Panc1 (cell line): ENCODE measurements around the gene NEUROD4. TPM values are rescaled to one million over a fixed set of nuclear protein-coding genes. Genes with fewer than 3 reads are reported as not detected.
"Not testable (repeated sequence)": the region's sequence is repeated elsewhere in the genome, so short reads cannot be mapped to it uniquely, and the experiment has no call there.

ENCODE experiments used
- ATAC-seq: fragments of 200-7000 bp; cut with Tn5 transposase; 2 replicates; pipeline ENCODE4 v1.9.1; 2020; ENCODE audit warnings: mild to moderate bottlenecking, moderate library complexity
- BruUV-seq: library from RNA; stranded (reverse); fragments of 400-500 nt; replicated peaks from 2 replicates; lab custom pipeline; 2021; lab: Mats Ljungman, UMichigan
- CTCF ChIA-PET: fragments of 300-600 bp; sonication (Branson Sonifier 250); formaldehyde crosslinking; loops from one replicate; lab custom pipeline; 2022; ENCODE audit warnings: antibody characterized with exemption; lab: Charles Lee
- POLR2A ChIA-PET: fragments of 300-600 bp; sonication (Branson Sonifier 250); formaldehyde crosslinking; loops from one replicate; lab custom pipeline; 2022; ENCODE audit warnings: antibody characterized with exemption; lab: Charles Lee
- DNase-seq: peaks from one replicate; pipeline ENCODE4 v3.0.0-alpha.2; 2010; ENCODE audit warnings: low read depth, low spot score
- H3K27ac ChIP-seq: 2 replicates; pipeline ENCODE4 v1.5.1; 2011; ENCODE audit warnings: mild to moderate bottlenecking, low read length, inconsistent platforms
- H3K27me3 ChIP-seq: fragments of 200-500 bp; sonication (Bioruptor generic); 2 replicates; pipeline ENCODE4 v1.6.0; 2014; ENCODE audit warnings: low read length, inconsistent platforms; ENCODE audit not compliant: control insufficient read depth, insufficient read depth
- H3K36me3 ChIP-seq: fragments of 200-500 bp; sonication (Bioruptor generic); 2 replicates; pipeline ENCODE4 v1.5.1; 2014; ENCODE audit warnings: inconsistent platforms, mild to moderate bottlenecking, low read length, moderate library complexity; ENCODE audit not compliant: control insufficient read depth, insufficient read depth
- H3K4me1 ChIP-seq: 2 replicates; pipeline ENCODE4 v1.5.1; 2011; ENCODE audit warnings: inconsistent platforms, mild to moderate bottlenecking, low read length, moderate library complexity; ENCODE audit not compliant: control insufficient read depth, insufficient read depth
- H3K4me3 ChIP-seq, 2 experiments: 2 replicates each; pipeline ENCODE4 v1.5.1; 2011 to 2012; ENCODE audit warnings: low read depth in 2 of 2, low read length in 2 of 2, mild to moderate bottlenecking in 2 of 2, inconsistent platforms in 1 of 2, moderate library complexity in 1 of 2
- H3K9me3 ChIP-seq: fragments of 200-500 bp; sonication (Bioruptor generic); 2 replicates; pipeline ENCODE4 v1.5.1; 2014; ENCODE audit warnings: low read depth, mild to moderate bottlenecking, inconsistent platforms, low read length, moderate library complexity; ENCODE audit not compliant: control insufficient read depth, insufficient read depth
- CTCF ChIP-seq: fragments of 450-650 bp; IDR thresholded peaks from 2 replicates; pipeline ENCODE4 v1.5.1; 2017; ENCODE audit warnings: mild to moderate bottlenecking
- POLR2AphosphoS5 ChIP-seq: IDR thresholded peaks from 2 replicates; pipeline ENCODE4 v1.6.1; 2012; ENCODE audit warnings: mild to moderate bottlenecking, low read depth, low read length, moderate library complexity
- REST ChIP-seq, 2 experiments: IDR thresholded peaks; 2 replicates each; pipeline ENCODE4 v1.6.1; 2011 to 2012; ENCODE audit warnings: low read depth in 2 of 2, control low read depth in 1 of 2, low read length in 1 of 2, mild to moderate bottlenecking in 1 of 2, moderate library complexity in 1 of 2; ENCODE audit not compliant: insufficient read depth in 1 of 2
- SIN3A ChIP-seq: IDR thresholded peaks from 2 replicates; pipeline ENCODE4 v1.6.1; 2012; ENCODE audit warnings: low read depth, mild to moderate bottlenecking, low read length, moderate library complexity, borderline replicate concordance; ENCODE audit not compliant: insufficient read depth
- TCF7L2 ChIP-seq: IDR thresholded peaks from 2 replicates; pipeline ENCODE4 v1.6.1; 2011; ENCODE audit warnings: mild to moderate bottlenecking, low read depth, low read length, inconsistent platforms
- in situ Hi-C: cut with HindIII; loops from 2 replicates; pipeline ENCODE4 v1.10.0; 2016; ENCODE audit warnings: low sequenced_read_pairs, low pct_unique_long_range_greater_than_20kb
- intact Hi-C: fragments of 100-400 bp; cut with micrococcal nuclease; formaldehyde crosslinking; loops from one replicate; pipeline ENCODE4 v1.10.0; 2022; ENCODE audit not compliant: unreplicated experiment
- total RNA-seq: library from RNA; stranded (reverse); gene quantifications from one replicate; pipeline ENCODE4 v1.2.1, GENCODE V29; 2021; ENCODE audit not compliant: unreplicated experiment

Gene NEUROD4
- total RNA-seq, 1 experiment from 2014 or later = not detected

- intact Hi-C loops = no loop called here
- DNase-seq (no peak), ATAC-seq (no peak)
- H3K27me3 ChIP-seq = peaks cover 14% of the 10 kb centered on the region
- no TSS peak for BruUV-seq
- H3K4me3 ChIP-seq = no peak overlapping the region
- ChIA-PET CTCF (no interaction called here), POLR2A (no interaction called here)
- H3K36me3 ChIP-seq = no peaks in the 10 kb centered on the region
- no peaks in the 10 kb centered on the region for H3K9me3 ChIP-seq
- no peaks in the 10 kb centered on the region for H3K4me1 ChIP-seq
- in situ Hi-C loops = no loop called here
- H3K27ac ChIP-seq = no peak overlapping the region
- no peak for TF ChIP-seq REST (IDR thresholded peaks at IDR 0.05; ENCODE audit: insufficient read depth in 1 of 2, low read depth in 2 of 2, low read length in 1 of 2)
Observed at GRCh38 chr12:54983536-54984101, 36.2 kb upstream of the NEUROD4 start.

GRCh38 chr12:54984658-54985376 is 35.0 kb upstream of the NEUROD4 start, which contains the start of gene TESPA1:
TESPA1 (minus strand) TSS chr12:54984762; CDS start chr12:54974562, 10,200 bp downstream.
- intact Hi-C loops = no loop called here

GRCh38 chr12:54986773-54987172 is 33.0 kb upstream of the NEUROD4 start:
- H3K27ac ChIP-seq, H3K9me3 ChIP-seq, in situ Hi-C loops, POLR2A ChIA-PET, BruUV-seq, H3K4me1 ChIP-seq, CTCF ChIA-PET, H3K4me3 ChIP-seq, ATAC-seq, DNase-seq, intact Hi-C loops, H3K36me3 ChIP-seq: not testable (repeated sequence)
- peaks cover 17% of the 10 kb centered on the region for H3K27me3 ChIP-seq

More at GRCh38 chr12:54984658-54985376, 35.0 kb upstream of the NEUROD4 start, which contains the start of gene TESPA1:
- TF ChIP-seq REST (IDR thresholded peaks at IDR 0.05; ENCODE audit: insufficient read depth in 1 of 2, low read depth in 2 of 2, low read length in 1 of 2) (no peak), CTCF (no peak), TCF7L2 (no peak), POLR2AphosphoS5 (no peak), SIN3A (no peak)
- Histone ChIP-seq H3K4me3 (no peak within 1 kb of the TSS), H3K27ac (no peak within 1 kb of the TSS), H3K4me1 (no peaks in the 10 kb centered on the region), H3K36me3 (no peaks in the 10 kb centered on the region), H3K9me3 (no peaks in the 10 kb centered on the region), H3K27me3 (peaks cover 17% of the 10 kb centered on the region)
- ATAC-seq = no peak
- ChIA-PET POLR2A (no interaction called here), CTCF (no interaction called here)
- BruUV-seq = no TSS peak
- DNase-seq = no peak
- in situ Hi-C loops = no loop called here
